Measurements from ENCODE around the gene ABCG1.

ABCG1 gene

DNA sequence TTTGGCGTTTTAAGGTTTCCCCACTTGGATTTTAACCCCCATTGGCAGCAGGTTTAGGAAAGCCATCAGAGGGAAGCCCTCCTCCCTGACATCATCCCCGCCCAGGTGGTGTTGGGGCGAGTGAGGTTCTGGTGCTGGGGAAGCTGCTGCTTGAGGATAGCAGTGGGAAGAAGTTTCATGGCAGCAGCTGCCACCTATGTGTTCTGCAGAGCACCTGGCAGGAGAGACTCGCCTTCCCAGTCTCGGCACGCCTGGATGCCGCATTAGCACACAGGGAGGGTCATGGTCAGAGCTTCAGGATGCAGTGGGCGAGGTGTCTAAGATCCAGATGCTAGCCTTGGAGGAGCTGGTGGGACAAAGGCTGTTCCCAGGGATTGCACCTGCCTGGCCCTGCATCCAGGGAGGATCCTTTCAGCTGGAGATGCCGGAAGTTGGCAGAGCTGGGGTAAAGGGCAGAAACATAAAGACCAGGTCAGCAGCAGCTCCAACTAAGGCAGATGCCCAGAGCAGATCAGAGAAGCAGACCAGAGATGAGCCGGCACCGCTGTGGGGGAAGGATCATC is 33.9 kb downstream of the ABCG1 start:
- DNase-seq, result no peak

DNA sequence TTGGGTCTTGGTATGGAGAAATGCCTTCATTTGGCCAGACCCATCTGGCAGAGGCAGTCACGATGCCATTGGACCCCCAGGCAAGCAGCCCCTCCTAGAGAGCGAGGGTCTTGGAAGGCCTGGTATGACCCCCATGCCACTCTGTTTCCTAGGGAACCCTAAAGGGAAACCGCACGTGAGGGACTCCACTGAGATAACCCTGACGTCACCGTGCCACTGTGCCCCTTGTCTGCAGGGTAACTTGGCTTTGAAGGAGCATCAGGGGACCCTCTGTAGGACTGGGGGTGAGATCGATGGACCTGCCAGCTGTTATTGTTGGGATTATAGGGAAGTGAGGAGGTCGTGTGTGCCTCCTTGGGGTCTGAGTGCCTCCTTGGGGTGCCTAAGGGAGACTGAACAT is 34.5 kb downstream of the ABCG1 start:
- DNase-seq, result no peak

DNA sequence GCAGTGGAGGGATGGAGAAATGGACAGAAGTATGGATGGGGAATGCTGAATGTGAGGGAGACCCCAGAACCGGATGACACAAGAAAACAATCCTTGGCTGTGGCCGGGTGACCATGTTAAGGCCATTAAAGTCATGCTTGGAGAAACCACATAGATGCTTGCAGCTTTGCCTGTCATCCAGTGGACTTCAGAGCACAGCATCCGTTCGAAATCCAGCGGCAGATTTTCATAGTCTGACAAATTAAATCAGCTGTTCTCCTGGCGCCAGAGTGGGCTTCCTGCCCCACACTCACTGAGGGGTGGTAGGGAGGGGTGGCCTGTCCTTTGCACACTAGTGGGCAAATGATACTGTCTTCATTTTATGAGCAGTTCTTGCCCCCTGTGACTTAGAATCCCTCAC is 35.1 kb downstream of the ABCG1 start:
- DNase-seq, result no peak

DNA sequence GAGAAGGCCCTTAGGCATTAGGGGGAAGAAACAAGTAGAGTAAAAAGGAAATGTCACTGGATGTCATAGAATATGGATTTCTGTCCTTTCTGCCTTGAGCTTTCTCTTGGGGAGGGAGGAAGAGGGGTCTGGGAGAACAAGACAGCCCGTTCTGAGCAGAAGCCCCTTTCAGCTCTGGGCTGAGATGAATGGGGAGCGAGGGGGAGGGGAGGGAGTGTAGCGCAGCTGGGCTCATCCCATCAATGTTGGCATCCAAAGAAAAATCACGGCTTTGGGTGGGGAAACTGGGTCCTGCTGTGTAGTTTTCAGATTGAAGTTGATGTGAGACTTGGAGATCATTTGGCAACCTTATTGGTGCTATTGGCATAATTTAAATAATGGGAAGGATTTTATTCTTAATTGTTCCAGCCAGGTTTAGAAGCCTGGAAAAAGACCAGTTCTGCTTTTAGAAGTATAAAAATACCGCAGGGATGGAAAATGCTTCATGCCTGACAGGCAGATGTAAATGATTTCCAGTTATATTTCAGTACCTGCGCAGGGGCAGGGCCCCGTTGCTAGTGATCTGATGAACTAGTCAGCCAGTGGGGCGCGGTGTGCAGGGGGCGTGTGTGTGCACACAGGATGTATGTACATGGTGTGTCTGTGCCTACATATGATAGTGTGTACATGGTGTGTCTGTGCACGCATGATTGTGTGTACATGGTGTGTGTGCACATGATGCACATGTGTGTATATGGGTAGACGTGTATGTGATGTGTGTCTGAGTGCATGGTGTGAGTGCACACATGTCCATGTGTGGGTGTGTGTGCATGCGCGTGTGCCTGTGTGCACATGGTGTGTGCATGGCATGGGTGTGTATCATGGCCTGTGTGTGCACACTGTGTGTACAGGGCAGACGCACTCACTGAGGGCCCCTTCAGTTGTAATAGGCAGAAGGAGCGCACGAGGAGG is 36.0 kb downstream of the ABCG1 start:
- DNase-seq, result no peak

DNA sequence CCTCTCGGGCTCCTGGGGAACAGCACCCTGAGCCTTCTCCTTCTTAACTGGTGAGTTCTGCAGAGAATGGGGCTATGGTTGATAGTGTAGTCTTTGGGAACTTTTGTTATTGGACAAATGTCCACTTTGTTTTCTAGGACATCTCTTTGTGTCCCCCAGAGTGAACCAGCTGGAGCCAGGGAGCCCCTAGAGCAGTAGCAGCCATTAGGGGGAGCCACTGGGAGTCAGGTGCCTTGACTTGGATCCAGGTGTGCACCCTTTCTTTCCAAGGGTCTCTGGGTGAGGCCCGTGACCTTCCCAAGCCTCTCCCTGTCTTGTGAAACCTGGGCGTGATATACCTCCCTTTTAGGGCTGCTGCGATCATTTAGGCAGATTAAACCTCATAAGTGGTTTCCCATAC is 36.9 kb downstream of the ABCG1 start:
- DNase-seq, result no peak

DNA sequence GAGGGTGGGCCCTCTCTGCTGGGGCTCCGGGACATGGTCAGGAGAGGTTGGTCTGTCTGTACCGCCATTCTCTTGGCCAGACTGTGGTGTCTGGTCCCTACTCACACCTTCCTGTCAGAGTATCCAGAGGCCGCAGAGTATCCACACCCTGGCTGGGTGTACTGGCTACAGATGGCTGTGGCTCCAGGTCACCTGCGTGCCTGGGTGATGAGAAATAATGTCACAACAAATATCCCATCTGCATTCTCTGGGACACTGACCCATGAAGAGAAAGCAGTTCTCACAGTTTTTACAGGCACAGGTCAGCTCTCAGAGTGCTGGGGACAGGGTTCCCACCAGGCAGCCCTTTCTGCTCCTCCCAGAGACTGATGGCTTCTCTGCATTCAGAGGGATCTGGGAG is 37.4 kb downstream of the ABCG1 start:
- DNase-seq, result no peak

DNA sequence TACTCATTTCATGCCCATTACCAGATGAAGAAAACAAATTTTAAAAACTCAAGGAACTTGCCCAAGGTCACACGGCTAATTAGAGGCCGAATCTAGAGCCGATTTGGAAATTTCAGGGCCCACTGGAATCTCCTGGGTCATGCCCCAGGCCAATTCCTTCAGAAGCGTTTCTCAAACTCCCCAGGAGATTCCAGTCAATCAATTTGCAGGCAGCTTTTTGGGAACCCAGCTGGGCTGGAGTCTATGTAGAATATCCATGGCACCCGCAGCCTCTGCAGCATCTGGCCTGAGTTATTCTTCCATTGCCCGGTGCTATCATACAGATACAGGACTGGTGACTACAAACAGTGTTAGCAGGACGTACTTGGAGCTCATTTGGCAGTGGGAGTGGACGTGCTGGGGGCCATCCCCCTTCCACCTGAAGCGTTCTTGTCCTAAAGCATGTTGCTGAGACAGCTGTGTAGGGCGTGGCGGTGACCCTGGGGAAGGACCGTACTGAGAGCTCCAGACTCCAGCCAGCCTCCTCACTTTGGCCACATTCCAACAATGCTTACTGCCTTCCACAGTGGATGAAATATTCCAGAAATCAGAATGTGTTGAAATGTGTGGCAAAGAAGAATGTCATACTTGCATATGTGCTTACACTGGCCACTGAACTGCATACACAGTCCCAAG is 38.3 kb downstream of the ABCG1 start:
- DNase-seq, result no peak

DNA sequence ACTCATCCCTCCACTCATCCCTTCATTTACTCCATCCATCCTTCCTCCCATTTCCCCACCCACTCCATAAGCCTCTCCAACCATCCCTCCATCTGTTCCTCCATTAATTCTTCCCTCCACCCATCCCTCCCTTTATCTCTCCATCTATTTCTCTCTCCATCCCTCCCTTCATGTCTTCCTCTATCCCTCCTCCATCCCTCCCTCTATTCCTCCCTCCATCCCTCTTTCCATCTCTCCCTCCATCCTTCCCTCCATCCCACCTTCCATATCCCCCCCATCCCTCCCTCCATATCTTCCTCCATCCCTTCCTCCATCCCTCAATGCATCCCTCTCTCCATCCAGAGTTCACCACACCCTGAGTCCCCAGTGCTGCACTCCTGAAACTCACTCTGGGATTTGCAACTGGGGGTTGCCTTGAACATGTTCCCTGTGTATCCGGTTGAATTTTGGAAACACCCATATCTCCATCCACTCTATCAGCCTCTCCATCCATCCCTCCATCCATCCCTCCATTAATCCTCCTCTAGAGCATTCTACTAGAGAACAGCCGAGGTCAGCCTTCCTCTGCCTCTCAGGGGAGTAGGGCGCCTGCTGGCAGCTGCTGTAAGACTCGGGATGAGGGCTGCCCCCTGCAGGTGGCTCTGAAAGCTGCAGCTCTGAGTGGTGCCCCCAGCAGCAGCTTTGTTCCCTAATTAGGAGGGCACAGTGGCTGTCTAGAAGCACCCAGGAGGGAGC is 39.4 kb downstream of the ABCG1 start:
- DNase-seq, result peak; percentile 85 to 89 (median 88)

DNA sequence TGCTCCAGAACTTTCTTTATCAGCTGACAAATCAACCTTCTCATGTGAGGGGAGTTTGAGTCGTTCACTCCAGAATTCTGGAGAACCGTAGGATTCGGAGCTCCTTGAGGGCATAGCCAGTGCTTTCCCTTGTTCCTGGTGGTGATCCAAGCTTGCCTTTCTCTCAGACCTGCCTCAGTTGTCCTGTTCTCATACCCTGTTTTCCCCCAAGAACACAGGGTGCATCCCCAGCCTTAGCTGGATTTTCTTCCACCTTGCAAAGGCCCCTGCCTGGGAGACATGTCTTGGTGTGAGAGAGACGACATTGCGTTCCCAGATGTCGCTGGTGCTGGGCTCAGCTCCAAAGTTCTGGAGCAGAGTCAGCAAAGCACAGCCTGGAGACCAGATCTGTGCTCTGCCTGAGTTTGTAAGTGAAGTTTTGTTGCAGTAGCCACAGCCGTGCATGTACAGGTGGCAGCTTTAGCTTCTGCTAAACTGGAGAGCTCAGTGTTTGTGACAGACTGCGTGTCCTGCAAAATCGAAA is 40.0 kb downstream of the ABCG1 start:
- DNase-seq, result no peak

DNA sequence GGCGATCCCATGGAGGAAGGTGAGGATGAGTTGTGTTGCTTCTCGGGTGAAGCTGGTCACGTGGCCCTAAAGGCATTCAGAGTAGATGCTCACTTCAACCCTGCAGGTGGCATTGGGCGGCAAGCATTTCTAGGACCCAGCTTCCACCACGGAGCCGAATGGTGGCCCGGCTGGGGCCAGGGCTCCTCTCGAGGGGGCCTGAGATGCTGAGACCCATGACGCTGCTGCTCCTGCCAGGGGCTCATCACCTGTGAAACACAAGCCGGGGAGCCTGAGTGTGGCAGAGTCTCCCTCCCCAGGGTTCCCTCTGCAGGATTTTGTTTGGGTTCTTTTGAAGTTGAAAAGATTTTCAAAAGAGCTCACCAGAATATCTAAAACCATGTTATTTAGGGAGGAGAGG is 41.2 kb downstream of the ABCG1 start:
- no peak for DNase-seq

DNA sequence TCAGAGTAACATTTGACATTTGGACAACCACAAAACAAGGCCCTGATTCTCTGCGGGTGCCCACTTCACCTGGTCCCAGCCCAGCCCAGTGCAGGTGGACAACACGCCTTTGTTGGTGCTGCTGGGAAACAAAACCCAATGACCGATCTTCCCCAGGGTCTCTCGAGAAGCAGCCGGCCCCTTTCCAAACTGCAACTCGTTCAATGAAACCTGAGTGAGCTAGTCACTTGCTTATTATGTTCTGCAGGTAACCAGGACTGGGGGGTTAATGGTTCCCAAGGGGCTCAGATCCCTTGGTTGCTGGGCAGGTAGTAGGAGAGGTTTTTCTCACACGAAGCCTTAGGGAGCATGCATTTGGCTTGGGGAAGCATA is 42.9 kb downstream of the ABCG1 start:
- no peak for DNase-seq

DNA sequence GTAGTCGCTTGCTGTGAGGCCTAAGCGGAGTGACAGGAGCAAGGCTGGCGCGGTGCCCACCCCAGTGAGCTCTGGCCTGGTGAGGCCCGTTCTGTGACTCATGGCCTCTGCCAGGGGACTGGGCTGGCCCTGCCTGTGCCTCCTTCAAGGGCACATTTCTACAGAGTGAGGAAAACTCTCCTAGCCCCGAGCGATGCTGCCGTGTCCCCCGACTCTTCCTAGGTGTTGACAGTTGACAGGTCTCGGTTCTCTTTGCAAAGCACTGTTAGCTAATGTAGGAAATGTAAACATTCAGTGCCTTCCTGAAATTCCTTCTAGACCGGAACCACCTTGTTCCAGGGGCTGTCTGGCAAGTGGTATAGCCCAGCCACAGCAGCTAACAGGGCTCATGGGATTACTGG is 43.9 kb downstream of the ABCG1 start:
- peak; percentile 78 to 88 (median 80) for DNase-seq

DNA sequence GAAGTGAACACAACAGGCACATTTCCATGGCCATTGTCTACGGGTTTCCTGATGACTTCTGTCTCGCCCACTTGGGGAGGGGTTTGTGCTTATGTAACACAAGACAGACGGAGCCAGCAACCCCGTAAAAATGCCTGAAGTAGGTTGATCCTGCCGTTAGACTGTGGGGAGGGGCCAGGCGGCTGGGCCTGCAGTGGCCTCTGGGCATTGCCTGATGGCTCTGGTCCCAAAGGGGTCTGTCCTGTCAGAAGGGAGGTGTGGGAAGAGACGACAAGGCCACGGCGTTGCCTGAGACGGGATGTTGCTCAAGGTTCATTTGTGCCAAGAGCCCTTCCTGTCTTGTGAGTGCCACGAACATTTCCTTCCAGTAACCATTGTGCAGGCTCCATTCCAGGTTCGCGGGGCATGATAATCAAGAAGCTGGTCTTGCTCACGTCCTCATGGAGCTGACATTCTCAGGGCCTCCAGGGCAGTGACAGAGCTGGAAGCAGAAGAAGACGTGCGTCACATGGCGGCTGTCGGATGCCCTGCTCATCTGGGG is 44.7 kb downstream of the ABCG1 start:
- DNase-seq, result peak; percentile 45 to 56 (median 54)

DNA sequence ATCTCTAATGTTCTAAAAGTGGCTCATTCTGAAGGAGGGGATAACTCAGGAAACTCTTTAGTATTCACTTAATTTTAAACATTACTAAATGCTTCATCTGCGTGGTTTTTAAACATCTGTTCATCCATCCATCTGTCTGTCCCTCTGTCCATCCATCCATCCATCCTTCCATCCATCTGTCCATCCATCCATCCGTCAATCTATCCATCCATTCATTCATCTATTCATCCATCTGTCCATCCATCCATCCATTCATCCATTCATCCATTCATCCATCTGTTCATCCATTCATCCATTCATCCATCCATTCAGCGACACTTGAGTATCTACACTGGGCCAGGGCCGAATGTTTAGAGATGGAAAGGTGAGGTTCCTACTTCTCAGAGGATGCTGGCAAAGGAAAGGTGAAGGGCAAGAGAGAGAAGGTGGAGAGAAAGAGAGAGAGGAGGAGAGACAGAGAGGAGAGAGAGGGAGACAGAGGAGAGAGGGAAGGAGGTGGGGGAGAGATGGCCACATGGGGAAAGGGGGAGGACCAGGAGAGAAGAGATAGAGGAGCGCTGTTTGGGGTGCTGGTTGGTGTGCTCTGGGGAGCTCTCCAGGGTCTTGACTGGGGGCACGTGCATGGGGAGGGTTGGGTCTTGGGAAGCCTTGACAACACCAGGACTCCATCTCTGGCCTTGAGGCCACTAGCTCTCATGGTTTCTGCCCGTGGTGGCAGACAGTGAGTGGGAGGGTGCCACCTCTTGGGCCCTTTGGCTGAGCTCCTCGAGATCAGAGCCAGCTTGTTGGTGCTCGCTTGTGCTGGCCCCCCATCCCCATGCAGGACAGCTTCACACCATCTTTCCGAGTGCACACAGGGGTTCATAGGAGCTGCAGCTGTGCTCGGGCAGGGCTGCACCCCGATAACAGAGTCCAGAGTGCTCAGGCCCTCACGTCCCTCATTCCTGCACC is 45.6 kb downstream of the ABCG1 start:
- DNase-seq, result no peak

DNA sequence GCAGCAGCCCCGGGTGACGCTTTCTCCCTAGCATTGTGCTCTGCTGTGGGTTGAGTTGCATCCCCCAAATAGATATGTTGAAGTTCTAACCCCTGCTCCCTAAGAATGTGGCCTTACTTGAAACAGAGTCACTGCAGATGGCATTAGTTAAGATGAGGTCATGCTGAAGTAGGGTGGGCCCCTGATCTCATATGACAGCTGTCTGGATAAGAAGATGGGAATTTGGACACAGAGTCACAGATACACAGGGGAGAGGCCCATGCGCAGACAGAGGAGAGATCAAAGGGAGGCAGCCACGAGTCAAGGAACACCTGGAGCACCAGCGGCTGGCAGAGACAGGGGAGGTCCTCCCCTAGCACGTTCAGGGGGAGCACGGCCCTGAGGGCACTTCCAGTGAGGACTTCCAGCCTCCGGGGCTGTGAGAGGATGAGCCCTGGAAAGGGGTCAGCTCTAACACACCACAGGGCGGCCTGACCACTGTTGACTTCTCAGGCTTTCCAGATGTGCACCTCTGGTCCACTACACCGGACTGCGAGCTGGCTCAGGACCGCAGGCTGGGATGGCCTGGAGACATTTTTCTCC is 46.4 kb downstream of the ABCG1 start:
- no peak for DNase-seq

DNA sequence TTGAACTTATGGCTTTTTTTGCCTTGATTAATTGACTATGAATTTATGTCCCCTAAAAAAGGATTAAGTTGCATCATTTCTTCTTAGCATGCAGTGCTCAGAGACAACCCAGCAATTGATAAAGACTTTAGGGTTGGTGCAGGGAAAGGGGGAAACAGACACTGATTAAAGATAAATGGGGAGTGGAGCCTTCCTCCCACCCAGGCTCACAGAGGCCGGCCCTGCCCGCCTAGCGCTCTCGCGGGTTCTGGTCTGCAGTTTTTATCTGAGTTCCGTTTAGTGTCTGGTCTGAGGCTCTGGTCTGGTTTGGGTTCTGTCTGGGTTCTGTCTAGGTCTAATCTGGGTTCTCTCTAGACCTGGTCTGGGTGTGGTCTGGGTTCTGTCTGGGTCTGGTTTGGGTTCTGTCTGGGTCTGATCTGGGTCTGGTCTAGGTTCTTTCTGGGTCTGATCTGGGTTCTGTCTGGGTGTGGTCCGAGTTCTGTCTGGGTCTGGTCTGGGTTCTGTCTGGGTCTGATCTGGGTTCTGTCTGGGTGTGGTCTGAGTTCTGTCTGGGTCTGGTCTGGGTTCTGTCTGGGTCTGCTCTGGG is 48.1 kb downstream of the ABCG1 start:
- no peak for DNase-seq

DNA sequence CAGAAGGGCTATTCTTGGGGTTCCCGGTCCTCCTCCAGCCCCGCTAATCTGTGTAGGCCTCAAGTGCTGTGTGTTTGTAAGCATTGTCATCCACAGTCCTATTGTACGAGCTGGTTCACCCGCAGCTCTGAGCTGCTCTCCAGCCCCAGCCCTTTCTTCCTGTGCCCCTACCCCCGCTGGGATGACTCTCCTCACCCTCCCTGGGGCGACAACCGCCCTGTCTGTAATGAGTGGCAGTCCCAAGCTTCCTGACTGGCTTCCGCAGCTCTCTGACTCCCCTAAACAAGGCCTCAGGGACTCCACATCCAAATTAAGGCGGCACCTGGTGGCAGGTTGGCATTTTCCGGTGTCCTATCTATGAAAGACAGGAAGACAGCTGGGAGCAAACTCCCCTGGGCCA is 50.4 kb downstream of the ABCG1 start:
- no peak for DNase-seq

DNA sequence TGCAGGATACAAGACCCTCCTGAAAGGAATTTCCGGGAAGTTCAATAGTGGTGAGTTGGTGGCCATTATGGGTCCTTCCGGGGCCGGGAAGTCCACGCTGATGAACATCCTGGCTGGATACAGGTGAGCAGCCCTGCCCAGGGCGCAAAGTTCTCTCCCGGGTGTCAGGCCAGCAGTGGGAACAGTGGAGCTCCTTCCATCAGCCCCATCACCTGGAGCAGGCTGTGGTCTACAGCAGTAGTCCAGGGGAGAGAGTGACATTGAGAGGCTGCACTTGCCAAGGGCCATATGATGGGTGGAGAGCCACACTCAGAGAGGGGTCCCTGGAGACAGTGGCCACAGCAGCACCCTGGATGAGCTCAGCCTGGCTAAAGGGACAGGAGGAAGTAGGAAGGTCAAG is 52.1 kb downstream of the ABCG1 start:
- DNase-seq, result no peak

DNA sequence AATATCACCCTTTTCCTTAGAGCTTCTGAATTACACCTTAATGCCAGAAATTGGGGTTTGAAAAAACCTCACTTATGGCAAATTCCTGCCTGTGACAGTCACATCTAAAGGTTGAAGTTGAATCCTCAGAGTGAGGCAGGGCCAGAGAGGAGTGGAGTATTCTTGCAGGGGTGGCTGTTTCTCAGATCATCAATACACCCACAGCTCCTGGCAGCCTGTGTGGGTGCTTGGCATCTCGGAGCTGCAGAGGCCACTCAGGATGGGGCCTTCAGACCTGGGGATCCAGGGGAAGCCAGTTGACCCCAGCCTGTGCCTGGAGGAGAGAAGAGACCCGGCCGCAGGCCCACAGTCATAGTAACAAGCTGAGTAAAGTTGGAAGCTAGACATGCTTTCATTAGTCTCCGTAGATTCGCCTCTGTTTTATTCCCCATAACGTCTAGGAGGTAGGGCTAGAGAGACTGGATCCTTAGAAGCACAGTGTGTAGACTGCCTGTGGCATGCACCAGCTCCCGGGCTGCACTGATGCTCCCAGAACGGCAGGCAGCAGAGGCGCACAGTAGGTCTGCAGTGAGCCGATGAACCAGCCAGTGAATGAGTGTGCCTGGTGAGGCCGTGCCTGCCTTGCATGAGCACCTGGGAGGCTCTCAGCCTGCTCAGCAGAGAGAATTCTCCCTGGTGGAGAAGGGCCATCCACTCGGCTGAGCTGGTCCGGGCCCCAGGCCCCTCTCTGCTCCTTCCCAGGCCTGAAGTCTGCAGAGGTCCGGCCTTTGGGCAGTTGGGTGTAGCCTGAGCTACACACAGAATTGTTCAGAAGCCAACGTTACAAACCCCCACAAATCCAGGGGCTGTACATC is 53.4 kb downstream of the ABCG1 start:
- DNase-seq, result no peak

Data from suppressor macrophage treated with lipopolysaccharide for 1 hour (primary cell).